NAMALWA (cell line): Measurements from ENCODE around the gene GLRX.

ENCODE experiments used
- DNase-seq: peaks from one replicate; pipeline ENCODE4 v3.0.0-alpha.2; 2015; ENCODE audit warnings: low spot score

GLRX gene

GRCh38 chr5:95780597-95780996, 41.9 kb downstream of the GLRX start:
- DNase-seq: no peak

DNA sequence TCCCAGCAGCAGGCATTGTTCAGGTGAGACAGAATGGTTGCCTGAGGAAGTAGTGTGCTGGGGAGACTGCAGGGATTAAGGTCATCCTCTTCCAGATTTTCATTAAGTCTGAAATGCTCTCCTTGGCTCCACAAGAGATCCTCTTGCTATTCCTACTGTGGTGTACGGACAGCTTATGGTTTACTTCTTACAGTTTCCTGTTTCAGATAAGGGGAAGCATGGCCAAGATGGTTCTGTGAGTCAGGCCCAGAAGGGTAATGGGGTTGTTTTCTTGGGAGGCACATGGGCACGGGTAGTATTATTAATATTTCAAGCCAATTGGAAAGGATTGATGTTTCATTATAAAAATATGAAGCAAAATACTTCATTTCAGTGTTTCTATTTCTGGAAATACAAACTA, 42.9 kb downstream of the GLRX start:
- DNase-seq: no peak

DNA sequence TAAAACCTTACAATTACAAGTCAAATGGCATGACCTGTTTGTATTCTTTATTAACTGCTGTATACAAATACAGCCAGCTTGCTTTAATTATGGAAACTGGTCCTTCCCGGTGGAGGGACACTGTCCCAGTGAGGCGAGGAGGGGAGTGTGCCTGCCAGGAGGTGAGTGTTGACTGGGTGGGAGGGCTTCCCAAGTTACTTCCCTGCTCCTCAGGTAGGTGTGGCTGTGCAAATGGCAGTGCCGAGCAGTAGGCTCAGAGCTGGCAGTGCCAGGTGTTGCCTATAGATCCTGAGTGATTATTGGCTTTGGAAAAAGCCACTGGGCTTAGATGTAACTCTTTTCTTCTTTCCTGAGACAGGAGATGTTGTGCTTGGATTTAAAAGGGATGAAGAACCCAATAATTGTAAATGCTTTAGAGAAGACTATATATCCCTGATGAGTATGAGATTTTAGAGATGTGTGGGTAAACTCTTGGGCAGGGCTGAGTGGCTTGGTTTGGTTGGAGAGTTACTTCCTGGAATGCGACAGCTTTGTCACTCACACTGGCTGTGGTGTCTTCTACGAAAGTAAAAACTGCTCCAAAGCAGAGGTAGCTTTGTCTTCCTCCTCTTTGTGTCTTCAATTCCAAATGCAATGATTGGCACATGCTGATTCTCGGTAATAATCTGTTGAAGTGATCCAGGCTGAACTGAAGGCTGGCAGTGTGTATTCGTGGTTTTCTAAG, 43.7 kb downstream of the GLRX start:
- DNase-seq: no peak

DNA sequence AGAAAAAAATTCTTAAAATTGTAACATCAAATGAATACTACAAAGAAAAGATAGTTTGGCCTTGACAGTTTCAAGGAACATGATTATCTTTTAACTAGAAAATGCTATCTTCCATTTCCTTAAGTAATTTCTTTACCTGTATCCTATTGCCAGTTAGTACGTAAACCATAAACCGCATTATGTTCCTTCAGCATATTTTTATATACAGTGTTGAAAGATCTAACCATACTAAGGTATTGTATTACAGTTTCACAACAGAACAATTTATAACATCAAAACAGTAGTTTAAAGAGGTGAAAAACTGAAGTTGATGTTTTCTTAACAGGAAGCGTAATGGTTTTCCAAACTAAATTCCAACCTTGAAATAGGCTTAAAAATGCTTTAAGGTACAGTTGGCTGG, 45.1 kb downstream of the GLRX start:
- DNase-seq: no peak

DNA sequence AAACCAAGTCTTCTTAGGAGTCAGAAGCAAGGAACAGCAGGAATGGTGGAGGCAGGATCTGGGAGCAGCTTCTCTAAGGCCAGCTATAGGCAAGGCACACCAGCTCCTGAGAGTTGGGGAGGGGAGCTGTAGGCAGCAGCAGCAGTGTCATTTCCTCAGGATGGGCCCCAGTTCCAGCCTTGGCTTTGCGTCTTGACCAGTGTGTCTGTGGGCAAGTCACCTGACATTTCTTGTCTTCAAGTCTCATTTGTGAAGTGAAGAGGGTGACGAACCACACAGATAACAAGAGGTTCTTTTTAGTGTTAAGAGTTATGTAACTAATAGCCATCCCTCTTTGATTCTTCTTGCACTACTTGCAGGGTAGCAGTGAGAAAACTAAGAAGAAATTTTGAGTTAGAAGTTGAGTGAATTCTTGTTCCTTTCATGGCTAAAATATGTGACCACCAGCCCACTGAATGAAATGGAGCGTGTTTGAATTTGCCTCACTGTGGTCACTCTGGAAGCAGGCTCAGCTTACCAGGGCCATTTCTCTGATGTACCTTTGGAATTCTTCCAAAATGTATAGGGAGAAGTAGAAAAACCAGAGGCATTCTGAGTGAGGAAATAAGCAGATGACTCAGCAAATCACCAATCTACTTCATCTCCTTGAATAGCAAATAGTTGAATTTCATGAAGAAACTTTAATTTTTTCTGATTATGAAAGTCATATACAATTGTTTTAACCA, 49.0 kb downstream of the GLRX start:
- no peak for DNase-seq

GRCh38 chr5:95771892-95772291, 50.6 kb downstream of the GLRX start:
- DNase-seq: no peak

- no peak for DNase-seq
Observed at GRCh38 chr5:95770830-95771708, 51.5 kb downstream of the GLRX start.

DNA sequence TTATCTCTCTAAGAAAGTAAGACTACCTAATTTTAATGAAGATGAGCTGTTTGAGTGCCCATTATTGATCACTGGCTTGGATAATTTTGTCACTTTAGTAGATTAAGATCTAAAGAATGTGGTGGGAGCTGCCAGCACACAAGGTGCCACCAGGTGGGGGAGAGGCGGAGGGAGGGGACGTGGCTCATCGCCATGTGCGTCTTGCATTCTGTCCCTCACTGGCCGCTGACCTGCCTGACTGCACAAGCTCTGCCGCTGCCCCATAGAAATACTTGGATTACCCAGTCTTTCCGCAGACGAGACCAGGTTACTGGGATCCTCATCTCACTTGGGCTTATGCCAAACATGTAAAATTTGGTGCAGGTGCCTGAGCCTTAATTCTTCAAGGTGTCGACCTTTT, 53.8 kb downstream of the GLRX start:
- no peak for DNase-seq

DNA sequence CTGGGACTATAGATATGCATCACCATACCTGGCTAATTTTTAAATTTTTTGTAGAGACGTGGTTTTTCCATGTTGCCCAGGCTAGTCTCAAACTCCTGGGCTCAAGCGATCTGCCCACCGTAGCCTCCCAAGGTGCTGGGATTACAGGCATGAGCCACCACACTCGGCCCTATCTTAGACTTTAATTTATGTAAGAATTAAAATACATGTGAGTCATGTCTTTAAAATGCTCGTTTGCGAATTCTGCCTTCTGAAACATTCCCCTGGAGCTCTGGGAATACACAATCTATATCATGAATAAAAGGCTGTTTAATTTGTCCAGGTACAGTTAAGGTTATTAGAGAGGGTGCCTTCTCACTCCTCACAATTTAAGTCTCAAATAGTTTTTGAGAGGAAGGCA, 58.6 kb downstream of the GLRX start:
- DNase-seq: no peak
